ENCODE results near the gene KHDC3L.

DNA sequence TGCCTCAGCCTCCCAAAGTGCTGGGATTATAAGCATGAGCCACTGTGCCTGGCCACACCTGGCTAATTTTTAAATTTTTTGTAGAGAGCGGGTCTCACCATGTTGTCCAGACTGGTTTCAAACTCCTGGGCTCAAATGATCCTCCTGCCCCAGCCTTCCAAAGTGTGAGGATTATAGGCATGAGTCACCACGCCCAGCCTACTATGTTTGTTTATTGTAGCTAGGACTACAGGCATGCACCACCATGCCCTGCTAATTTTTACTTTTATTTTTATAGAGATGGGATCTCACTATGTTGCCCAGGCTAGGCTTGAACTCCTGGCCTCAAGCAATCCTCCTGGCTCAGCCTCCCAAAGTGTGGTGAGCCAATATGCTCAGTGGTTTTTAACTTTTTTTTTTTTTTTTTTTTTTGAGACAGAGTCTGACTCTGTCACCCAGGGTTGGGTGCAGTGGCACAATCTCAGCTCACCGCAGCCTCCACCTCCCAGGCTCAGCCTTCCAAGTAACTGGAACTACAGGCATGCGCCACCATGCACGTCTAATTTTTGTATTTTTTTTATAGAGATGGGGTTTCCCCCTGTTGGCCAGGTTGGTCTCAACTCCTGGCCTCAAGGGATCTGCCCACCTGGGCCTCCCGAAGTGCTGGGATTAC, 20.1 kb downstream of the KHDC3L start:
- no peak for TF ChIP-seq EZH2 (IDR thresholded peaks at IDR 0.05; ENCODE audit: low read length, unreplicated experiment)
- TF ChIP-seq, protein P1, sequence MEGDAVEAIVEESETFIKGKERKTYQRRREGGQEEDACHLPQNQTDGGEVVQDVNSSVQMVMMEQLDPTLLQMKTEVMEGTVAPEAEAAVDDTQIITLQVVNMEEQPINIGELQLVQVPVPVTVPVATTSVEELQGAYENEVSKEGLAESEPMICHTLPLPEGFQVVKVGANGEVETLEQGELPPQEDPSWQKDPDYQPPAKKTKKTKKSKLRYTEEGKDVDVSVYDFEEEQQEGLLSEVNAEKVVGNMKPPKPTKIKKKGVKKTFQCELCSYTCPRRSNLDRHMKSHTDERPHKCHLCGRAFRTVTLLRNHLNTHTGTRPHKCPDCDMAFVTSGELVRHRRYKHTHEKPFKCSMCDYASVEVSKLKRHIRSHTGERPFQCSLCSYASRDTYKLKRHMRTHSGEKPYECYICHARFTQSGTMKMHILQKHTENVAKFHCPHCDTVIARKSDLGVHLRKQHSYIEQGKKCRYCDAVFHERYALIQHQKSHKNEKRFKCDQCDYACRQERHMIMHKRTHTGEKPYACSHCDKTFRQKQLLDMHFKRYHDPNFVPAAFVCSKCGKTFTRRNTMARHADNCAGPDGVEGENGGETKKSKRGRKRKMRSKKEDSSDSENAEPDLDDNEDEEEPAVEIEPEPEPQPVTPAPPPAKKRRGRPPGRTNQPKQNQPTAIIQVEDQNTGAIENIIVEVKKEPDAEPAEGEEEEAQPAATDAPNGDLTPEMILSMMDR (conservative IDR thresholded peaks at IDR 0.05; ENCODE audit: low read depth, low read length), result no peak

Data from PC-3 (cell line).